ENCODE measurements around the gene INPP4B.

- TF ChIP-seq CTCF (IDR thresholded peaks at IDR 0.05): no peak
- no peak for TF ChIP-seq POLR2A (IDR thresholded peaks at IDR 0.05)
Observed at GRCh38 chr4:142265536-142265935, 580.6 kb downstream of the INPP4B start.

Data from body of pancreas (tissue), 4 donors.